Measurements from ENCODE around the gene NPR1. TPM values are rescaled to one million over a fixed set of nuclear protein-coding genes. Genes with fewer than 3 reads are reported as not detected.

Gene NPR1
- polyA plus RNA-seq, 1 donor from 2014 or later = 0.45 TPM

DNA sequence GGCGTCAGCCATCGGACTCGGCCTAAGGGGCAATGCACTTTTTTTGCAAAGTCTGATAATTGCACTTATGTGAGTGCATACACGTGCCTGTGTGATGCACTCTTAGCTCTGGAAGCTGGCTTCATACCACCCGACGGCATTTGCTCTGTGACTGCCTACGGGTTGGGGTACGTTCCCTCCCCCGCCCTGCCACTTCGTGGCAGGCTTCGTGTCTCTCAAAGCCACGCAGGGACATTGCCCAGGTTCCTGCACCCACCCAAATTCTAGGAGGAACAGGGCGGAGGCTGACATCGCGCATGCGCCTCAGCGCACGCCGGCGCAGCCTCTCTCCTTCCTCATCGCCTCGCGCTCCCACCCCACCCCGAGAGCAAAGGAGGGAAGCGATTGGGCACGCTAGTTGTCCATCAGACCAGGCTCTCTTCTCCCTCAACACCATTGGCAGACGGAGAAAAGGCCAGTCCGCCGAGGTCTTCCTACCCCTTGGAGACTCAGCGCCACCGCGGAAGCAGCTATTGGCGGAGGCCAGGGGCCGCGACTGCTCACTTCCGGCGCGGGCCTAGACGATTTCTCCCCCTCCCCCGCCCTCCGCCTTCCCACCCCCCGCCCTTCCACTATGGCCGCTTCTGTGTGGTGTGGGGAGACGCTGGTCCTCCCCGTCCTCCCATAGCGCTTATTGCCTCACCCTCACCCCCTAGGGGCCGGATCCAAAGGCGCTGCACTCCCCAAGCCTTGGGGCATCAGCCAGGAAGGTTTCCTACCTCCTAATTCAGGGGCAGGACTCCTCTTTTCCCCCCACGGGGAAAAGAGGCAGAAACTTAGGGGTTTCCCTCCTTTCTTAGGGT is 49.2 kb downstream of the NPR1 start, which contains the start of gene INTS3:
TSS of gene INTS3 (plus strand) at position 588 of the 842 bp plus-strand sequence. CDS start 585 bp downstream, outside the sequence.
- Histone ChIP-seq H4K20me1 (ENCODE audit: insufficient read depth) (no peaks in the 10 kb centered on the region), H3K4me2 (ENCODE audit: low read length) (peak within 1 kb of the TSS; percentile 78), H3F3A (ENCODE audit: insufficient read depth, low read length, poor library complexity, severe bottlenecking) (no peaks in the 10 kb centered on the region), H3K79me2 (replicated peaks; ENCODE audit: insufficient read depth, low read length) (peaks cover 12% of the 10 kb centered on the region), H3K9ac (ENCODE audit: low read length) (peak within 1 kb of the TSS; percentile 97), H3K9me2 (ENCODE audit: insufficient read depth, low read length) (no peaks in the 10 kb centered on the region), H3K4me3 (ENCODE audit: low read length) (peak within 1 kb of the TSS; percentile 99), H3K27me3 (ENCODE audit: insufficient read depth, low read depth, low read length) (no peaks in the 10 kb centered on the region), H3K9me3 (ENCODE audit: low read length) (no peaks in the 10 kb centered on the region), H2AFZ (ENCODE audit: low read depth, low read length) (peak within 1 kb of the TSS; percentile 90), H3K36me3 (ENCODE audit: insufficient read depth, low read length) (no peaks in the 10 kb centered on the region), H3K27ac (ENCODE audit: low read length) (peak within 1 kb of the TSS; percentile 91)
- TF ChIP-seq, protein P1, sequence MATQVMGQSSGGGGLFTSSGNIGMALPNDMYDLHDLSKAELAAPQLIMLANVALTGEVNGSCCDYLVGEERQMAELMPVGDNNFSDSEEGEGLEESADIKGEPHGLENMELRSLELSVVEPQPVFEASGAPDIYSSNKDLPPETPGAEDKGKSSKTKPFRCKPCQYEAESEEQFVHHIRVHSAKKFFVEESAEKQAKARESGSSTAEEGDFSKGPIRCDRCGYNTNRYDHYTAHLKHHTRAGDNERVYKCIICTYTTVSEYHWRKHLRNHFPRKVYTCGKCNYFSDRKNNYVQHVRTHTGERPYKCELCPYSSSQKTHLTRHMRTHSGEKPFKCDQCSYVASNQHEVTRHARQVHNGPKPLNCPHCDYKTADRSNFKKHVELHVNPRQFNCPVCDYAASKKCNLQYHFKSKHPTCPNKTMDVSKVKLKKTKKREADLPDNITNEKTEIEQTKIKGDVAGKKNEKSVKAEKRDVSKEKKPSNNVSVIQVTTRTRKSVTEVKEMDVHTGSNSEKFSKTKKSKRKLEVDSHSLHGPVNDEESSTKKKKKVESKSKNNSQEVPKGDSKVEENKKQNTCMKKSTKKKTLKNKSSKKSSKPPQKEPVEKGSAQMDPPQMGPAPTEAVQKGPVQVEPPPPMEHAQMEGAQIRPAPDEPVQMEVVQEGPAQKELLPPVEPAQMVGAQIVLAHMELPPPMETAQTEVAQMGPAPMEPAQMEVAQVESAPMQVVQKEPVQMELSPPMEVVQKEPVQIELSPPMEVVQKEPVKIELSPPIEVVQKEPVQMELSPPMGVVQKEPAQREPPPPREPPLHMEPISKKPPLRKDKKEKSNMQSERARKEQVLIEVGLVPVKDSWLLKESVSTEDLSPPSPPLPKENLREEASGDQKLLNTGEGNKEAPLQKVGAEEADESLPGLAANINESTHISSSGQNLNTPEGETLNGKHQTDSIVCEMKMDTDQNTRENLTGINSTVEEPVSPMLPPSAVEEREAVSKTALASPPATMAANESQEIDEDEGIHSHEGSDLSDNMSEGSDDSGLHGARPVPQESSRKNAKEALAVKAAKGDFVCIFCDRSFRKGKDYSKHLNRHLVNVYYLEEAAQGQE (IDR thresholded peaks at IDR 0.05; ENCODE audit: borderline replicate concordance) = peak; percentile 69
- TF ChIP-seq MXI1 (conservative IDR thresholded peaks at IDR 0.05; ENCODE audit: poor library complexity, severe bottlenecking) (peak; percentile 71), TAF1 (IDR thresholded peaks at IDR 0.05; ENCODE audit: low read depth) (peak; percentile 63), EP300 (conservative IDR thresholded peaks at IDR 0.05; ENCODE audit: poor library complexity, severe bottlenecking) (peak; percentile 25), POLR2AphosphoS5 (IDR thresholded peaks at IDR 0.05) (peak; percentile 73), SMC3 (conservative IDR thresholded peaks at IDR 0.05; ENCODE audit: poor library complexity) (no peak), EZH2 (IDR thresholded peaks at IDR 0.05; ENCODE audit: borderline replicate concordance, insufficient read depth, low read length, poor library complexity, severe bottlenecking) (no peak), RAD21 (conservative IDR thresholded peaks at IDR 0.05) (peak; percentile 24)
- TF ChIP-seq, protein P2, sequence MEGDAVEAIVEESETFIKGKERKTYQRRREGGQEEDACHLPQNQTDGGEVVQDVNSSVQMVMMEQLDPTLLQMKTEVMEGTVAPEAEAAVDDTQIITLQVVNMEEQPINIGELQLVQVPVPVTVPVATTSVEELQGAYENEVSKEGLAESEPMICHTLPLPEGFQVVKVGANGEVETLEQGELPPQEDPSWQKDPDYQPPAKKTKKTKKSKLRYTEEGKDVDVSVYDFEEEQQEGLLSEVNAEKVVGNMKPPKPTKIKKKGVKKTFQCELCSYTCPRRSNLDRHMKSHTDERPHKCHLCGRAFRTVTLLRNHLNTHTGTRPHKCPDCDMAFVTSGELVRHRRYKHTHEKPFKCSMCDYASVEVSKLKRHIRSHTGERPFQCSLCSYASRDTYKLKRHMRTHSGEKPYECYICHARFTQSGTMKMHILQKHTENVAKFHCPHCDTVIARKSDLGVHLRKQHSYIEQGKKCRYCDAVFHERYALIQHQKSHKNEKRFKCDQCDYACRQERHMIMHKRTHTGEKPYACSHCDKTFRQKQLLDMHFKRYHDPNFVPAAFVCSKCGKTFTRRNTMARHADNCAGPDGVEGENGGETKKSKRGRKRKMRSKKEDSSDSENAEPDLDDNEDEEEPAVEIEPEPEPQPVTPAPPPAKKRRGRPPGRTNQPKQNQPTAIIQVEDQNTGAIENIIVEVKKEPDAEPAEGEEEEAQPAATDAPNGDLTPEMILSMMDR (IDR thresholded peaks at IDR 0.05; ENCODE audit: poor library complexity, severe bottlenecking) = peak; percentile 11

DNA sequence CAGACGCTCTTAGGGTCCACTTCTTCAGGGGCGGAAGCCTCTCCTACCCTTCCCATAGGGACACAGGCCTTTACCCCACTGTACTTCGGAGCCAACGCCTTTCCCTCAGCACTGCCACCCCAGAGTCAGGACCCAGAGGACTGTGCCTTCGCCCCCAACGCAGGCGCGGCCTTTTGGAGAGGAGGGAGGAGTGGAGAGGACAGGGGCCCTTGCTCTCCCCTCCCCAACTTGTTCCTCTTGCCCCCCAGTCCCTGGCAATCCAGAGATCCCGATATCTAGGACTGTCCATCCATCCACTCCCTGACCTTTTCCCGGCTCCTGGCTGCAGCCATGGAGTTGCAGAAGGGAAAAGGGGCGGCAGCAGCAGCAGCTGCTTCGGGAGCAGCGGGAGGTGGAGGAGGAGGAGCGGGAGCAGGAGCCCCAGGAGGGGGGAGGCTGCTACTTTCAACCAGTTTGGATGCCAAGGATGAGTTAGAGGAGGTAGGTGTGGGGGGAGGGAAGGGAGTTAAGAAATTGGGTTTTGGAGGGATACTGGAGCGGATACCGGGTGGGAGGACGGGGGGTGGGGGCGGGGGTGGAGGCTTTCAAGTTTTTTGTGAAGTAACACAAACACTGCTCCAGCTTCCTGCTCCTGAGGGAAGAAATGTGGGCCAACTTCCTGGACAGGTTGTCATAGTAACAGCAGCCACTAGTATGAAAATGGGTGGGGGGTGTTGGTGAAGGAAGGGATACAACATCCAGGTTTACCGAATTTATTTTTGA is 50.0 kb downstream of the NPR1 start:
- no peaks in the 10 kb centered on the region for H3K9me3 ChIP-seq (ENCODE audit: low read length)
- H4K20me1 ChIP-seq (ENCODE audit: insufficient read depth) = no peaks in the 10 kb centered on the region
- H3K79me2 ChIP-seq (replicated peaks; ENCODE audit: insufficient read depth, low read length) = peaks cover 12% of the 10 kb centered on the region
- H3K36me3 ChIP-seq (ENCODE audit: insufficient read depth, low read length) = no peaks in the 10 kb centered on the region
- H3K27me3 ChIP-seq (ENCODE audit: insufficient read depth, low read depth, low read length) = no peaks in the 10 kb centered on the region
- peak overlapping the region; percentile 78 for H3K4me2 ChIP-seq (ENCODE audit: low read length)
- H3K9me2 ChIP-seq (ENCODE audit: insufficient read depth, low read length) = no peaks in the 10 kb centered on the region
- peak overlapping the region; percentile 99 for H3K4me3 ChIP-seq (ENCODE audit: low read length)
- H3K27ac ChIP-seq (ENCODE audit: low read length) = peak overlapping the region; percentile 91
- peak overlapping the region; percentile 97 for H3K9ac ChIP-seq (ENCODE audit: low read length)
- no peak for TF ChIP-seq MXI1 (conservative IDR thresholded peaks at IDR 0.05; ENCODE audit: poor library complexity, severe bottlenecking)
- TF ChIP-seq EZH2 (IDR thresholded peaks at IDR 0.05; ENCODE audit: borderline replicate concordance, insufficient read depth, low read length, poor library complexity, severe bottlenecking) = no peak
- TF ChIP-seq EP300 (conservative IDR thresholded peaks at IDR 0.05; ENCODE audit: poor library complexity, severe bottlenecking) = no peak
- no peak for TF ChIP-seq POLR2AphosphoS5 (IDR thresholded peaks at IDR 0.05)
- TF ChIP-seq, protein P2 (IDR thresholded peaks at IDR 0.05; ENCODE audit: poor library complexity, severe bottlenecking) = no peak
- no peak for TF ChIP-seq TAF1 (IDR thresholded peaks at IDR 0.05; ENCODE audit: low read depth)
- TF ChIP-seq, protein P1 (IDR thresholded peaks at IDR 0.05; ENCODE audit: borderline replicate concordance) = no peak
- no peak for TF ChIP-seq RAD21 (conservative IDR thresholded peaks at IDR 0.05)
- no peak for TF ChIP-seq SMC3 (conservative IDR thresholded peaks at IDR 0.05; ENCODE audit: poor library complexity)
- peak overlapping the region; percentile 90 for H2AFZ ChIP-seq (ENCODE audit: low read depth, low read length)
- H3F3A ChIP-seq (ENCODE audit: insufficient read depth, low read length, poor library complexity, severe bottlenecking) = no peaks in the 10 kb centered on the region

Data from neural cell (in vitro differentiated cells).